Parathyroid adenoma (tissue), 2 donors: ENCODE data around the gene NAA15.

Experiments
- H2AFZ ChIP-seq: fragments of 300-600 bp; sonication (generic); one replicate; pipeline ENCODE4 v1.7.0; 2017; ENCODE audit warnings: antibody characterized with exemption, mild to moderate bottlenecking
- H3K27ac ChIP-seq: fragments of 300-600 bp; sonication (generic); one replicate; pipeline ENCODE4 v1.7.0; 2017
- H3K27me3 ChIP-seq: fragments of 300-600 bp; sonication (generic); one replicate; pipeline ENCODE4 v1.7.0; 2017; ENCODE audit warnings: low read length; ENCODE audit not compliant: control insufficient read depth, insufficient read depth
- H3K36me3 ChIP-seq: fragments of 300-600 bp; sonication (generic); one replicate; pipeline ENCODE4 v1.7.0; 2017; ENCODE audit warnings: low read length; ENCODE audit not compliant: control insufficient read depth, insufficient read depth
- H3K4me1 ChIP-seq: fragments of 300-600 bp; sonication (generic); one replicate; pipeline ENCODE4 v1.7.0; 2017; ENCODE audit warnings: control low read depth
- H3K4me2 ChIP-seq: fragments of 300-600 bp; sonication (generic); one replicate; pipeline ENCODE4 v1.7.0; 2017; ENCODE audit warnings: low read length
- H3K4me3 ChIP-seq: fragments of 300-600 bp; sonication (generic); one replicate; pipeline ENCODE4 v1.7.0; 2017; ENCODE audit warnings: low read depth, low read length
- H3K79me2 ChIP-seq: fragments of 300-600 bp; sonication (generic); one replicate; pipeline ENCODE4 v1.7.0; 2017; ENCODE audit warnings: control low read depth
- H3K9ac ChIP-seq: fragments of 300-600 bp; sonication (generic); one replicate; pipeline ENCODE4 v1.7.0; 2017; ENCODE audit warnings: mild to moderate bottlenecking
- H3K9me3 ChIP-seq: fragments of 300-600 bp; sonication (generic); one replicate; pipeline ENCODE4 v1.7.0; 2017; ENCODE audit warnings: low read length; ENCODE audit not compliant: control insufficient read depth
- CTCF ChIP-seq: fragments of 300-600 bp; sonication (generic); IDR thresholded peaks from one replicate; pipeline ENCODE4 v1.7.0; 2017; ENCODE audit warnings: antibody characterized with exemption, mild to moderate bottlenecking
- donor health status: primary hyperparathyroidism.

NAA15 gene

GRCh38 chr4:139329665-139330200 lies 28.4 kb downstream of the NAA15 start:
- H3K4me3 ChIP-seq, result no peak overlapping the region
- no peak overlapping the region for H3K9ac ChIP-seq
- no peak overlapping the region for H3K4me2 ChIP-seq
- no peak for TF ChIP-seq CTCF
- no peaks in the 10 kb centered on the region for H3K27me3 ChIP-seq
- no peak overlapping the region for H3K27ac ChIP-seq
- no peaks in the 10 kb centered on the region for H3K4me1 ChIP-seq
- H3K36me3 ChIP-seq, result no peaks in the 10 kb centered on the region
- H3K9me3 ChIP-seq, result no peaks in the 10 kb centered on the region
- H2AFZ ChIP-seq, result no peak overlapping the region
- peaks cover 9% of the 10 kb centered on the region for H3K79me2 ChIP-seq

GRCh38 chr4:139330283-139330682 lies 29.0 kb downstream of the NAA15 start:
- Histone ChIP-seq H3K4me3 (no peak overlapping the region), H2AFZ (no peak overlapping the region), H3K4me1 (no peaks in the 10 kb centered on the region), H3K9me3 (no peaks in the 10 kb centered on the region), H3K79me2 (peaks cover 9% of the 10 kb centered on the region), H3K27ac (no peak overlapping the region), H3K4me2 (no peak overlapping the region), H3K27me3 (no peaks in the 10 kb centered on the region), H3K9ac (no peak overlapping the region), H3K36me3 (no peaks in the 10 kb centered on the region)
- no peak for TF ChIP-seq CTCF

GRCh38 chr4:139331185-139331584 lies 29.9 kb downstream of the NAA15 start:
- no peak overlapping the region for H3K27ac ChIP-seq
- H2AFZ ChIP-seq, result no peak overlapping the region
- H3K4me1 ChIP-seq, result no peaks in the 10 kb centered on the region
- no peak overlapping the region for H3K9ac ChIP-seq
- H3K9me3 ChIP-seq, result no peaks in the 10 kb centered on the region
- H3K4me2 ChIP-seq, result no peak overlapping the region
- no peaks in the 10 kb centered on the region for H3K27me3 ChIP-seq
- H3K4me3 ChIP-seq, result no peak overlapping the region
- H3K36me3 ChIP-seq, result no peaks in the 10 kb centered on the region
- peaks cover 9% of the 10 kb centered on the region for H3K79me2 ChIP-seq
- TF ChIP-seq CTCF, result no peak

- TF ChIP-seq CTCF, result no peak
- Histone ChIP-seq H3K9ac (no peak overlapping the region), H2AFZ (no peak overlapping the region), H3K79me2 (peaks cover 7% of the 10 kb centered on the region), H3K4me1 (no peaks in the 10 kb centered on the region), H3K27me3 (no peaks in the 10 kb centered on the region), H3K9me3 (no peaks in the 10 kb centered on the region), H3K4me2 (no peak overlapping the region), H3K27ac (no peak overlapping the region), H3K36me3 (no peaks in the 10 kb centered on the region), H3K4me3 (no peak overlapping the region)
Observed at GRCh38 chr4:139333046-139333445, 31.7 kb downstream of the NAA15 start.

- H3K9me3 ChIP-seq, result no peaks in the 10 kb centered on the region
- H3K36me3 ChIP-seq, result no peaks in the 10 kb centered on the region
- no peak overlapping the region for H3K27ac ChIP-seq
- no peak for TF ChIP-seq CTCF
- H3K4me1 ChIP-seq, result no peaks in the 10 kb centered on the region
- H3K79me2 ChIP-seq, result peaks cover 2% of the 10 kb centered on the region
- no peak overlapping the region for H3K4me3 ChIP-seq
- no peak overlapping the region for H2AFZ ChIP-seq
- H3K4me2 ChIP-seq, result no peak overlapping the region
- H3K9ac ChIP-seq, result no peak overlapping the region
- H3K27me3 ChIP-seq, result no peaks in the 10 kb centered on the region
Observed at GRCh38 chr4:139337612-139338011, 36.3 kb downstream of the NAA15 start.
